COLO668 (cell line): ENCODE data around the gene DZIP1.

Source experiments
- DNase-seq: peaks from one replicate; lab custom pipeline; 2025; ENCODE audit not compliant: unreplicated experiment; lab: John Stamatoyannopoulos, UW

The DZIP1 gene

DNA sequence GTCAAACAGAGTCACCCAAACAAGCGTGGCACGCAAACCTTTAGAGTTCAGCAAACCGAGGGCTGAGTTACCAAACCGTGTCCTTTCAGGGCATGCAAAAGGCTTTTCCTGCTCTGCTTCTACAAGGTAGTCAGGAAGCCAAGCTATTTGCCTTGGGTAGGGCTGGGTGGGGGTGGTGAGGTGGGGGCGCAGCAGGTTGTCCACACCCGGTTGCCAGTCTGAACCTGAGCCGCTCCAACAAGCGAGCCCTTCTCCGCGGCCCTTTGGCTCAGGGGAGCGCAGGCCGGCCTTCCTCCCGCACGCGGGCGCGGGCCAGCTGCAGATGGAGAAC, 92.3 kb downstream of the DZIP1 start:
- DNase-seq, result no peak

DNA sequence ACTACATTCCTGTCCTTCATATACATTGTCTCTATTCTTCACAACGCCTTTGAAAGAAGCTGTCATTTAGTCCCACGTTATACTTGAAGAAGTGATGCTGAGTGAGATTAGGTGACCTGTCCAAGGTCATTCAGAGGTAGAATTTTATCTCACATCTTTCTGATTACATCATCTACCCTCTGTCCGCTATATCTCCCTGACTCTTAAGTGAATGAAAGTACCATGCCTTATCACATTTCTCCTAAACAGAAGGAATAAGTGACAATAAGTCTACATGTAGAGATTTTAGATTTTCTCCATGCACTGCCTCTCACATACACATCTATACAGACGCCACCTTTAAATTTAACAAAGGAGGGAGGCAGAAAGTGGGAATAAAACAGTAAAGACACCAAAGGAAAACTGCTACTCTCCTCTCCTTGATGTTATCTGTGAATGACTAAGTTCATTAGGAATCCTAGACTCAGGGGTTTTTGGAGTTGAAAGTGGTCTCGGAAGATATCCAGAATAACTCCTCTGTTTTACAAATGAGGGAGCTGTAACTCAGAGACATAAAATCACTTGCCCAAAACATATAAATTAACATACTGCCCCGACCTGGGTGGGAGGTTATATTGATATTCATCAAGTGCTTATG, 96.9 kb downstream of the DZIP1 start:
- DNase-seq, result no peak

DNA sequence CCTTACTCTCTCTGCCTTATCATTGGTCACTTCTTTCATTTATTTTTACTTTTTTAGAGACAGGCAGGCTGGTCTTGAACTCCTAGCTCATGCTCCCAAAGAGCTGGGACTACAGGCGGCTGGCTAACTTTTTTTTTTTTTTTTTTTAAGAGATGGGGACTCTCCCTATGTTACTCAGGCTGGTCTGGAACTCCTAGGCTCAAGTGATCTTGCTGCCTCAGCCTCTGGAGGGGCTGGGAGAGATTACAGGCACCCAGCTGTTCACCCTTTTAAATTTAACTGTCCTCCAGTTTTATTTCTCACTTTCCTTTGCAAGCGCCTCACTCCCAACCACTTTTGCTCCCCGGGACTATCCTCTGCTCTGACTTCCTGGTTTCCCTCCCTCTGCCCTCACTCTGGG, 97.6 kb downstream of the DZIP1 start:
- no peak for DNase-seq

DNA sequence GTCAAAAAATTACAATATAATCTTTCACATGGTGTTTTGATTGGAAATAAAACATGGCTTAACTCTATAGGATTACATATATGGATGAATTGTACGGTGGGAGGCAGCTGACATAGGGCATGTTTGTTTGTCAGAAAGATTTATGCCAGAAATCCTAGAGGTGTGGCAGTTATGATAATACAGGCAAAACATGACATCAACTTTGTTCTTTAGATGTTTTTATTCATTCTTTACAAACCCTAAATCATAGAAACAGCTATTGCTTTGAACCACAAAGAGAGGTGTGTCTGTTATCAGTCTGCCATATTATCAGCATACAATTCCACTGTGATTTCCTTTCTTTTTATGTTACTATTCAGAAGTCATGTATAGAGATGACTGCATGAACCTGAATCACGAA, 100.2 kb downstream of the DZIP1 start:
- no peak for DNase-seq

DNA sequence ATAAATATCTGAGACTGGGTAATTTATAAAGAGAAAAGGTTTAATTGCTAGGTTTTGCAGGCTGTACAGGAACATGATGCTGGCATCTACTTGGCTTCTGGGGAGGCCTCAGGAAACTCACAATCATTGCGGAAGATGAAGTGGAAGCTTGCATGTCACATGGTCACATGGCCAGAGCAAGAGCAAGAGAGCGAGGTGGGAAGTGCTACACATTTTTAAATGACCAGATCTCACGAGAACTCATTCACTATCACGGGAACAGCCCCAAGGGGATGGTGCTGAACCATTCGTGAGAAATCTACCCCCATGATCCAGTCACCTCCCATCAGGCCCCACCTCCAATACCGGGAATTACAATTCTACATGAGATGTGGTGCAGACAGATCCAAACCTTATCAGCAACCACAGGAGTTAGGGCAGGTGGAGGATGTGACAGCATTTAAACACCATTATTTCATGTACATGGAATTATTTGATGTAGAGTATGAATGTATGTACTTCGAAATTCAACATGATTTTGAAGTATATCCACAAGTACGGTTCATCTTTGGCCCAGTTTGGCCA, 102.5 kb downstream of the DZIP1 start:
- no peak for DNase-seq

DNA sequence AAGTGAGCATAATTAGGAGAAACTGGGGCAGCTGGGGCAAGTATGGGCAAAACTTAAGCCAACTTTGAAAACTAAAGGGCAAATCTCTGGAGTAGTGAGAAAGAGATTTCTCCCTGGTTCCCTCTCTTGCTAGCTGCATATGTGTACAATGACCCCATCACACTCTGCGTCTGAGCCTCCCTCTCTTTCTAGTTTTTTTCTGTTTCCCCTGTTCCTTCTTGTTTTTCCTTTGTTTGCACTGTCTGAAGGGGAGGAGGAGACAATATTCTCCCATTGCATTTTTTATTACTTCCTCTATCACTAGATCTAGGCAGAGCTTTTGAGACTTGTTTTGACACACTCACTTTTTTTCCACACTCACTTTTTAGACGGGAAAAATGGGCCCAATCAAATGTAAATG, 103.2 kb downstream of the DZIP1 start:
- DNase-seq, result no peak

DNA sequence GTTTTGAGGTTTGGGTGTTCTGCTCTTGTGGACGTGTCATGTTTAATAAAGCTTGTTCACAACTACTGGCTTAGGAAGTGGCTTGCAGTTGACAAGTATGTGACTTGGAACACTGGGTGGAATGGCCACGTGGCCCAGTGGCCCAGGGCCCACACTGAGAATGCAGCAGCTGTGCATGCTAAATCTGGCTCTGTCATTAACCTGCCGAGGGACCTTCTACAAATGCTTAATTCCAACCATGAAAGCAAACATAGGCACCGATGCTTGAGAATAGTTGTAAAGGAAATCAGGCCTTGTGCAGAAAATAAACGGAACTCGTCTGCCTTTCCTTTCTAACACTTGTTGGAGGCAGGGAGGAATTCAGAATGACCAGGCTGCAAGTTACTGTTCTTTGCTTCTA, 103.6 kb downstream of the DZIP1 start:
- DNase-seq, result peak; percentile 64

DNA sequence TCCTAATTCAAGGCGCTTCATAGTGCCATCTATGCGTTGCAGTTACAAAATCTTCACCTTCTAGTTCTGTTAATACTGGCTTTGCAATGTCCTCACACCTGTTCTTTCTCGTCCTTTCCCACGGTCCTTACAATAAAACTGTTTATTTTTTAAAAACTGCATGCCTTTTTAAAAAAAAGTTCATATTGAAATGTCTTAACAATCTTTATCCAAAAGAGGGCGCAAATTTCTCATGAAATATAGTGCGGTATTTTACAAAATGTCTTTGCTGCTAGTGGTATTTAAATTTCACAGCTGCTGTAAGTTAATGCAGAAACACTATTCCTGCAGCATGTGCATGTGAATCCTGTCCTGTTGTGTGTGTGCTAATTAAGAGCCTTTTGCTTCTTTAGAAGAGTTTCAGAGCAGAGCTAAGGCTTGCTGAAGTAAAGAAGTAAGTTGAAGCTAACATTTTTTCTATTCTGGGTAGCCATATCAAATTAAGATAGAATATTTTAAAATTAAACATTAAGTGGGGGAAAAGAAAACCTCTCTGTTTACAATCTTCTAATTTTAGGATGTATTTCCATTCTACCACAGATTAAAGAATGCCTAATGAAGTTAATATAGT, 107.8 kb downstream of the DZIP1 start:
- DNase-seq, result no peak

DNA sequence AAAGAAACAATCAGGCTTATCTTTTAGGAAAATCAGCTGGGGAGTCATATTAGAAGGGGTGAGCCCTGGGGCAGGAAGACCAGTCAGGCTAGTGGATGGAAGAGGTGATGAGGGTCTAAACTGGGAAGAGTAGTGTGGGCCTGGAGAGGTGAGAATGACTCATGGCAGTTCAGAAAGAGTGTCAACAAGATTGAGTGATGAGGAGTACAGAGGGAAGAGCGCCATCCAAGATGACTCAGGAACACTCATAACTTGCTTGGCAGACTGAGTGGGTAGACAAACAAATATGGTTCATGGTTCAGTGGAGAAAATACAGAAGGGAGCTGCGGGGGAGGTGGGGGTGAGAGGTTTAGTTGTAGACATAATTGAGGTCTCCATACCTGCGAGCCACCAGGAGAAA, 109.3 kb downstream of the DZIP1 start:
- peak; percentile 66 for DNase-seq

DNA sequence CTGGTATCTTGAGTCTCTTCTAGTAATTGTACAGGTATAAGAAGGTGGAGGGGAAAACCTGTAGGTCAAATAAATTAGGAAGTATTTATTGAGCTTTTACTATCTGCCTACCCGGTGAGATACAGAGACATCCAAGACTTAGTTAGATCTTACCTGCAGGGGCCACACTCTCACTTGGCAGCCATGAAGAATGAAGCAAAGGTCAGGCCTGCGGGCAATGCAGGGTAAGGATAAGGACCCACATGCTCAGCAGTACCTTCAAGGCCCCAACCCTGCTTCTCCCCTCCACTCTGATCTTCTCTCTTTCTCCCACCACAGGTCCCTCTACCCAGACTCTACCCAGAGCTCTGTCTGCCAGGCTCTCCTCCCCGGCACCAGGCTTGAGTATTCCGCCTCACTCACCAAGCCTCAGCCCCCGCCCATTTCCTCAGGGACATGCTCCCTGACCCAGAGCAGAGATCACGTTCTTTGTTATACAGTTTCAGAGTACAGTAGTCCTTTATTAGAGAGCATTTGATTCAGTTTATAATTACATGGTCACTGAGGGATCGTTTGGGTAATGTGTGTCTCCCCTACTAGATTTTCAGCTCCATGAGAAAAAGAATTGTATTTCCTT, 110.9 kb downstream of the DZIP1 start:
- DNase-seq, result no peak

DNA sequence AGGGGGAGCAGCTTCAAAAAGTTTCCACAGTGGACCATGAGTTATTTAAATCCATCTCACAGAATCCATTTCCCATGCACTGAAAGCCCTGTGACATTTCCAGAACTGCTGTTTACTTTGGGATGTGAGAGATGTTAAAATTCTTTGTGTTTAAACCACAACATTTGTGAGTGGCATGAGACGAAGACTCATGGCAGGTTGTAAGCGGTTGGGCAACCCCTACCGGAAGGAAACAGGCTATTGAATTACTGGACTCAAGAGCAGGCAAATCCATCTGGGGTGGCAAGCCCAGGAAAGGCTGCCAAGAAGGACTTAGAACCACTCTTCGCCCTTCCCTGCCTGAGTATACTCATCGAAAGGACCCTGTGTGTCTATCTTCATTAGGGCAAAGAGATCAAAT, 114.3 kb downstream of the DZIP1 start:
- DNase-seq, result peak; percentile 86
